Parietal lobe (tissue), 1 donor: ENCODE measurements around the gene FOXD4. TPM values are rescaled to one million over a fixed set of nuclear protein-coding genes. Genes with fewer than 3 reads are reported as not detected.

Experiments used
- total RNA-seq: library from RNA; depleted of rRNA; stranded (reverse); fragments of >200 nt; gene quantifications from one replicate; pipeline ENCODE4 v1.2.3, GENCODE V29; 2014

FOXD4 gene
- 0.31 TPM for total RNA-seq

GRCh38 chr9:117995-118467 is at the start of gene FOXD4:
TSS of gene FOXD4 (minus strand) at chr9:118417. CDS start at chr9:118119, 298 bp downstream.

Other genes with a start within 250 kb of the FOXD4 start
- 5.9 TPM for gene WASHC1, start 89.0 kb downstream of the FOXD4 start, total RNA-seq
- 39.8 TPM for gene ZNG1A, start 60.6 kb upstream of the FOXD4 start, total RNA-seq
- 4.1 TPM for gene DOCK8, start 96.4 kb upstream of the FOXD4 start, total RNA-seq